ENCODE results near the gene RABGAP1L. TPM values are rescaled to one million over a fixed set of nuclear protein-coding genes. Genes with fewer than 3 reads are reported as not detected.
A peak's percentile ranks its signal among the peaks of the same experiment; 100 is the strongest.

The RABGAP1L gene
- polyA plus RNA-seq, 1 donor (not counting 4 experiments of a cell fraction or from before 2014, with no cell fraction given), result 24.2 TPM

GRCh38 chr1:174795806-174796205 lies 636.5 kb downstream of the RABGAP1L start:
- Histone ChIP-seq H3K36me3 (ENCODE audit: control insufficient read depth in 2 of 2, extremely low read depth in 1 of 2, insufficient read depth in 2 of 2, low read length in 2 of 2) (no peaks in the 10 kb centered on the region), H3K79me2 (ENCODE audit: control insufficient read depth, insufficient read depth, low read length) (no peaks in the 10 kb centered on the region), H3K9me3 (ENCODE audit: control insufficient read depth, low read depth, low read length) (no peaks in the 10 kb centered on the region), H3K27ac (ENCODE audit: control insufficient read depth, insufficient read depth, low read length) (no peak overlapping the region), H3K9ac (ENCODE audit: control insufficient read depth, extremely low read depth, insufficient read depth, low read length) (no peak overlapping the region), H3K27me3 (ENCODE audit: control insufficient read depth, extremely low read depth, insufficient read depth, low read length) (no peaks in the 10 kb centered on the region), H3K4me2 (ENCODE audit: control insufficient read depth, extremely low read depth, insufficient read depth, low read depth, low read length) (no peak overlapping the region), H3K9me1 (ENCODE audit: control insufficient read depth, extremely low read depth, insufficient read depth, low read length) (no peaks in the 10 kb centered on the region), H4K20me1 (ENCODE audit: control insufficient read depth, extremely low read depth, insufficient read depth, low read length) (no peaks in the 10 kb centered on the region), H3K4me3 (ENCODE audit: control insufficient read depth in 2 of 3, extremely low read depth in 1 of 3, insufficient read depth in 2 of 3, low read depth in 1 of 3, low read length in 3 of 3) (no peak overlapping the region), H2AFZ (ENCODE audit: control insufficient read depth, low read length) (no peak overlapping the region), H3K4me1 (ENCODE audit: control insufficient read depth, extremely low read depth, insufficient read depth, low read length) (peaks cover 29% of the 10 kb centered on the region)
- dilution Hi-C loops (cut with MboI; ENCODE audit: extremely low pct_ligation_motif_present, low sequenced_read_pairs), result no loop called here
- DNase-seq (ENCODE audit: low read depth, low spot score) (peak; percentile 58), FAIRE-seq (no peak)
- TF ChIP-seq EZH2 (IDR thresholded peaks at IDR 0.05; ENCODE audit: low read length), result no peak
- TF ChIP-seq CTCF (optimal IDR thresholded peaks at IDR 0.05 in 1 of 3, IDR thresholded peaks at IDR 0.05 in 1 of 3, conservative IDR thresholded peaks at IDR 0.05 in 1 of 3; ENCODE audit: extremely low read depth in 1 of 3, insufficient read depth in 2 of 3, low read length in 3 of 3), result no peak

GRCh38 chr1:174797398-174797797 lies 638.1 kb downstream of the RABGAP1L start:
- H2AFZ ChIP-seq (ENCODE audit: control insufficient read depth, low read length), result no peak overlapping the region
- dilution Hi-C loops (cut with MboI; ENCODE audit: extremely low pct_ligation_motif_present, low sequenced_read_pairs), result no loop called here
- DNase-seq (ENCODE audit: low read depth, low spot score), result no peak
- no peaks in the 10 kb centered on the region for H3K27me3 ChIP-seq (ENCODE audit: control insufficient read depth, extremely low read depth, insufficient read depth, low read length)
- no peak overlapping the region for H3K4me3 ChIP-seq (ENCODE audit: control insufficient read depth in 2 of 3, extremely low read depth in 1 of 3, insufficient read depth in 2 of 3, low read depth in 1 of 3, low read length in 3 of 3)
- no peak overlapping the region for H3K9ac ChIP-seq (ENCODE audit: control insufficient read depth, extremely low read depth, insufficient read depth, low read length)
- no peaks in the 10 kb centered on the region for H4K20me1 ChIP-seq (ENCODE audit: control insufficient read depth, extremely low read depth, insufficient read depth, low read length)
- H3K9me1 ChIP-seq (ENCODE audit: control insufficient read depth, extremely low read depth, insufficient read depth, low read length), result no peaks in the 10 kb centered on the region
- no peaks in the 10 kb centered on the region for H3K9me3 ChIP-seq (ENCODE audit: control insufficient read depth, low read depth, low read length)
- no peak for FAIRE-seq
- H3K27ac ChIP-seq (ENCODE audit: control insufficient read depth, insufficient read depth, low read length), result no peak overlapping the region
- no peaks in the 10 kb centered on the region for H3K79me2 ChIP-seq (ENCODE audit: control insufficient read depth, insufficient read depth, low read length)
- no peaks in the 10 kb centered on the region for H3K36me3 ChIP-seq (ENCODE audit: control insufficient read depth in 2 of 2, extremely low read depth in 1 of 2, insufficient read depth in 2 of 2, low read length in 2 of 2)
- H3K4me2 ChIP-seq (ENCODE audit: control insufficient read depth, extremely low read depth, insufficient read depth, low read depth, low read length), result no peak overlapping the region
- peaks cover 29% of the 10 kb centered on the region for H3K4me1 ChIP-seq (ENCODE audit: control insufficient read depth, extremely low read depth, insufficient read depth, low read length)
- TF ChIP-seq EZH2 (IDR thresholded peaks at IDR 0.05; ENCODE audit: low read length) (no peak), CTCF (optimal IDR thresholded peaks at IDR 0.05 in 1 of 3, IDR thresholded peaks at IDR 0.05 in 1 of 3, conservative IDR thresholded peaks at IDR 0.05 in 1 of 3; ENCODE audit: extremely low read depth in 1 of 3, insufficient read depth in 2 of 3, low read length in 3 of 3) (no peak)

Data from keratinocyte (primary cell).